Sigmoid colon (tissue), 7 donors: ENCODE data around the gene SMIM38. TPM values are rescaled to one million over a fixed set of nuclear protein-coding genes. Genes with fewer than 3 reads are reported as not detected.

ENCODE experiments used
- DNase-seq: peaks from one replicate; pipeline ENCODE4 v3.0.0-alpha.2; 2019
- H3K27ac ChIP-seq, 4 donors: fragments of 200-600 bp; sonication (generic); one replicate each; pipeline ENCODE4 v1.5.1; 2016 to 2019; ENCODE audit warnings: mild to moderate bottlenecking in 1 of 4
- H3K27me3 ChIP-seq, 3 donors: fragments of 200-600 bp; sonication (generic); one replicate each; pipeline ENCODE4 v1.5.1; 2019; ENCODE audit warnings: mild to moderate bottlenecking in 1 of 3
- H3K36me3 ChIP-seq, 4 donors: fragments of 200-600 bp; sonication (generic); one replicate each; pipeline ENCODE4 v1.5.1; 2016 to 2019
- H3K4me1 ChIP-seq, 4 donors: fragments of 200-600 bp; sonication (generic); one replicate each; pipeline ENCODE4 v1.5.1; 2017 to 2019
- H3K4me3 ChIP-seq, 4 donors: fragments of 200-600 bp; sonication (generic); one replicate each; pipeline ENCODE4 v1.5.1; 2017 to 2019; ENCODE audit warnings: mild to moderate bottlenecking in 2 of 4, moderate library complexity in 1 of 4
- H3K9me3 ChIP-seq, 4 donors: fragments of 200-600 bp in 3 of 4; sonication (generic) in 3 of 4; one replicate each; pipeline versions ENCODE4 v1.5.1 to v1.6.1; 2013 to 2019
- EP300 ChIP-seq, 4 donors: sonication (generic); formaldehyde crosslinking; IDR thresholded peaks; one replicate each; pipeline ENCODE4 v1.6.1; 2017; ENCODE audit warnings: antibody characterized with exemption in 4 of 4
- POLR2A ChIP-seq, 2 donors: fragments of 450-650 bp; IDR thresholded peaks; one replicate each; pipeline ENCODE4 v1.6.1; 2016; ENCODE audit warnings: antibody characterized with exemption in 2 of 2, mild to moderate bottlenecking in 2 of 2, moderate library complexity in 2 of 2
- POLR2AphosphoS5 ChIP-seq, 4 donors: sonication (generic); formaldehyde crosslinking; IDR thresholded peaks; one replicate each; pipeline ENCODE4 v1.6.1; 2017; ENCODE audit warnings: antibody characterized with exemption in 4 of 4
- WGBS, 2 donors: extraction: QIAGEN DNeasy Blood & Tissue Kit; methylation state at CpG; one replicate each; pipeline ENCODE4 v1.1.7; 2013; 5-methylcytosine and 5-hydroxymethylcytosine counted together
- intact Hi-C: fragments of 100-400 bp; cut with DNase I; formaldehyde crosslinking; loops from one replicate; pipeline ENCODE4 v1.15.1; 2023
- polyA plus RNA-seq, 3 donors: library from polyadenylated mRNA; stranded (reverse); fragments of 200-250 nt; gene quantifications; one replicate each; pipeline ENCODE4 v1.2.3, GENCODE V29; 2013
- total RNA-seq, 4 donors: library from RNA; depleted of rRNA; stranded (reverse); fragments of >200 nt; gene quantifications; one replicate each; pipeline ENCODE4 v1.1.0, GENCODE V29; 2016
- TF ChIP-seq, protein P1 (sequence below), 4 experiments: fragments of 450-650 bp in 3 of 4; fragments of 200-600 bp in 1 of 4; IDR thresholded peaks; one replicate each; pipeline ENCODE4 v1.5.1; 2016 to 2019; ENCODE audit warnings: antibody characterized with exemption in 4 of 4, mild to moderate bottlenecking in 3 of 4, moderate library complexity in 2 of 4
- donor health status: healthy with polysubstance abuse.
- donor health status: Bipolar disorder and iron deficiency.
- donor health status: healthy.

Gene SMIM38
- total and polyA plus RNA-seq, 7 donors, result 0.19 to 5.4 (median 1.8) TPM; not detected in 2

DNA sequence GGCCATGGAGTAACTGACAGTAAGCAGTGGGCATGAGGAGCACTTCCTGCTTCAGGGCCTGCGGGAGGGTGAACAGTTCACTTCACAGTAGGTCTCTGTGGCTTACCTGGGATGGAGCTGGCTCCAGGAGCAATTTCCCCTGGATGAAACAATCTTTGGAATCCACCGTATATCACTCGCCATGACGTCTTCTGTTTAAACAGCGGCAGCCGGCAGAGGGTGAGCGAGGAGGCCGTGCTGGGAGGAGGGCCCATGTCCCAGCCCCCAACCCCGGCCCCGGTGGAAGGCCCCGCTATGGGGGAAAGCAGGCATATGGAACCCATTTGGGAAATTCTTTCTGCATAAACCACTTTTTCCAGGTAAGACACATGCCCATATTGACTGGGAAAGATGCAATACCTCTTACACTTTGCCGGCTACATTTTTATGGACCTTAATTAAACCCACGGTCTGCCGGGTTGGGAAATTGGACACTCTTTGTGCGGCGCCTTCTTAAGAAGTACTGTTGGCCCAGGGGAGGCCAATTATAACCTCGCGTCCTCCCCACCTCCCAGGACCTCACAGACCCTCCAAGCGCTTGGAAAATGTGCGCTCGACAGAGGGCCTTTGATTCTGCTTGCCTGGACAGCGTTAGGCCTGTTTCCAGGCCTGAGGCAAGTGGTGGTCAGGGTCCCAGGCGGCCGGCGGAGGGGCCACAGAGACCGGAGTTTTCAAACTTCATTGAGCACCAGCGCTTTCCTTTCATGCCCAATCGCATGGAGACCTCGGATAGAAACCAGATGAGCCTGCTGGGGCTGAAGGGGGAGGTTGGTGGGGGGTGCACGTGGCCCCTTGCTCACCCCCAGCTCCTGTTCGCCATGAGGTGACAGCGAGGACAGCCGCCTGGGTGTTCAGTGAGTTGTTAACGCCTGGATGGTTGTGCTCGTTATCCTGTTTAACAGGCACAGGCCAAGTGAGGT, 40.4 kb downstream of the SMIM38 start:
- intact Hi-C loops, result no loop called here
- Histone ChIP-seq H3K27me3 (peaks cover 0 to 7% (median 0%) of the 10 kb centered on the region in 3 donors), H3K9me3 (no peaks in the 10 kb centered on the region), H3K4me1 (no peaks in the 10 kb centered on the region), H3K36me3 (no peaks in the 10 kb centered on the region), H3K27ac (no peak overlapping the region), H3K4me3 (no peak overlapping the region)
- TF ChIP-seq EP300 (IDR thresholded peaks at IDR 0.05) (no peak), POLR2AphosphoS5 (IDR thresholded peaks at IDR 0.05) (no peak), POLR2A (IDR thresholded peaks at IDR 0.05) (no peak)
- TF ChIP-seq, protein P1, sequence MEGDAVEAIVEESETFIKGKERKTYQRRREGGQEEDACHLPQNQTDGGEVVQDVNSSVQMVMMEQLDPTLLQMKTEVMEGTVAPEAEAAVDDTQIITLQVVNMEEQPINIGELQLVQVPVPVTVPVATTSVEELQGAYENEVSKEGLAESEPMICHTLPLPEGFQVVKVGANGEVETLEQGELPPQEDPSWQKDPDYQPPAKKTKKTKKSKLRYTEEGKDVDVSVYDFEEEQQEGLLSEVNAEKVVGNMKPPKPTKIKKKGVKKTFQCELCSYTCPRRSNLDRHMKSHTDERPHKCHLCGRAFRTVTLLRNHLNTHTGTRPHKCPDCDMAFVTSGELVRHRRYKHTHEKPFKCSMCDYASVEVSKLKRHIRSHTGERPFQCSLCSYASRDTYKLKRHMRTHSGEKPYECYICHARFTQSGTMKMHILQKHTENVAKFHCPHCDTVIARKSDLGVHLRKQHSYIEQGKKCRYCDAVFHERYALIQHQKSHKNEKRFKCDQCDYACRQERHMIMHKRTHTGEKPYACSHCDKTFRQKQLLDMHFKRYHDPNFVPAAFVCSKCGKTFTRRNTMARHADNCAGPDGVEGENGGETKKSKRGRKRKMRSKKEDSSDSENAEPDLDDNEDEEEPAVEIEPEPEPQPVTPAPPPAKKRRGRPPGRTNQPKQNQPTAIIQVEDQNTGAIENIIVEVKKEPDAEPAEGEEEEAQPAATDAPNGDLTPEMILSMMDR (IDR thresholded peaks at IDR 0.05), result no peak
- no peak for DNase-seq
- 63 to 81% methylated on average over 35 of the region's 35 CpGs for WGBS, 2 donors

DNA sequence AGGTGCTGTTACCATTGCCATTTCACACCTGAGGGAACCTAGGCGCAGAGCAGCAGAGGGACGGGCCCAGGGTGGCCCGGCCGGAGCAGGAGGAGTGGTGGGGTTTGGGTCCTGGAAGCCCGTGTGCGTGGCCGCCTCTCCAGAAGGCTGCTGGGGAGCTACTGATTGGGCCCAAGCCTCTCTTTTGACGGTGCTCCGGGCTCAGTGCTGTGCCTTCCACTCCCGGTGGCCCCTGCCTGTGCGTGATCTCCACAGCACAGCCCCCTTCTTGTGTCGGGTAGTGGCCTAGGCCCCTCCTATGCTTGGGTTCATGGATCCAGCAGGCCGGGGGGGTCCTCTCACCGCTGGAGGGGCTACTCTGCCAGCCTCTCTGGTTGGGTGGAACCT, 41.0 kb downstream of the SMIM38 start:
- TF ChIP-seq EP300 (IDR thresholded peaks at IDR 0.05) (no peak), POLR2AphosphoS5 (IDR thresholded peaks at IDR 0.05) (no peak), POLR2A (IDR thresholded peaks at IDR 0.05) (no peak)
- TF ChIP-seq, protein P1 (IDR thresholded peaks at IDR 0.05), result no peak
- intact Hi-C loops, result no loop called here
- Histone ChIP-seq H3K4me3 (no peak overlapping the region), H3K36me3 (no peaks in the 10 kb centered on the region), H3K9me3 (no peaks in the 10 kb centered on the region), H3K27ac (no peak overlapping the region), H3K4me1 (no peaks in the 10 kb centered on the region), H3K27me3 (peaks cover 0 to 7% (median 0%) of the 10 kb centered on the region in 3 donors)
- DNase-seq, result no peak
- whole genome bisulfite sequencing, 2 donors, result 95% methylated on average over 14 of the region's 14 CpGs

DNA sequence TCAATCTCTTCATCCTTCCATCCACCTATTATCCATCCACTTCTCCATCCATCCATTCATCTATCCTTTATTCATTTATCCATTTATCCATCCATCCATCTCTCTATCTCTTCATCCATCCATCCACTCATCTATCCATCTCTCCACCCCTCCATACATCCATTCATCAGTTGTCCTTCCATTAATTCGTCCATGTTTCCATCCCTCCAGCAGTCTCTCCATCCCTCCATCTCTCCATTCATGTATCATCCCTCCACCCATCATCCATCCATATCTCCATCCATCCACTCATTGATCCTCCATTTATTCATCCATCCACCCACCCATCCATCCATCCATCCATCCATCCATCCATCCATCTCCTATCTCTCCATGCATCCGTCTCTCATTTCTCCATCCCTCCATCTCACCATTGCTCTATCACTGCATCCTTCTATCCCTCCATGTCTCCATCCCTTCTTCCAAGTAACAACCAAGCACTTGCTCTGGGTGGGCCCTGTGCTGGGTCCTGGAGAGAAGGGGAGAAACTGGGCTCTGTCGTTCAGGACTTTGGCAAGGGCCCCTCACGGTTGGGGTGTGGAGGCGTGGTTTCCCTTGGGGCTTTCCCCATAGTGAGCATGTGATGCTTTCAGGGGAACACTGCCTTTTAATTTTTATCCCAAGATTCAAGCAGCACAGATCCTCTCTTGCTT, 43.3 kb downstream of the SMIM38 start:
- TF ChIP-seq POLR2AphosphoS5 (IDR thresholded peaks at IDR 0.05) (no peak), EP300 (IDR thresholded peaks at IDR 0.05) (no peak), POLR2A (IDR thresholded peaks at IDR 0.05) (no peak)
- TF ChIP-seq, protein P1 (IDR thresholded peaks at IDR 0.05), result no peak
- 65 to 83% methylated on average over 5 of the region's 5 CpGs for WGBS, 2 donors
- Histone ChIP-seq H3K9me3 (no peaks in the 10 kb centered on the region), H3K27me3 (peaks cover 0 to 7% (median 0%) of the 10 kb centered on the region in 3 donors), H3K4me3 (no peak overlapping the region), H3K36me3 (no peaks in the 10 kb centered on the region), H3K4me1 (no peaks in the 10 kb centered on the region), H3K27ac (no peak overlapping the region)
- no peak for DNase-seq
- intact Hi-C loops, result no loop called here

DNA sequence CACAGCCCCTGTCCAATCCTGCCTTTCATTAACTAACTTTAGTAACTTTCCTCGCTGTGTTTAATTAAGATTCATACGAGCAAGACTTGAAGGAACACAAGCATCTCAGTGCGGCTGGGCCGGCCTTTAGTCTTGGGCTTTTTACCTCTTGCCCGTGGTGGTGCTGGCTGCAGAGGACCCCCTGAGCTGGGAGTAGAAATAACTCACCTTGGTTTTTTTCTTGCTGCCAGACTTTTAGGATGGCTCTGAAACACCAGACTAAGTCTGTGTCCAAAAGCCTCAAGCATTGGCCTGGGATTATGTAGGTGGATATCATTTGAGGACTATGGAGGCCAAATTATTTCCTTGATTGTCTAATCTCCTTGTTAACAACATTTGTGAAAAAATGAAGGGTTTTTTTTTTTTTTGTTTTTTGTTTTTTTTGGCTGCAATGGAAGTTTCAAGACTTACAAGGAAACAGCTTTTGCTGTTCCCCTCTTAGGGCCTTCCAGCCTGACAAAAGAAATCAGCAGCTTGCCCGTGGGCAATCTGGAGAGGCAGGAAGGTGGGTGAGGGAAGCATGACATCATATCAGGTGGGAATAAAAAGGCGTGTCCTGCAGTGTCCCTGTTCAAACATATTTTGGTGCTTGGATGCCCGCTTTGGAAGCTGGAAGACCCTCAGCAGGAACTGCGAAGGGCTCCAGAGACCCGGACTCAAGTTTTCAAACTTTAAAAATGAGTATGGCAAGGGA, 44.0 kb downstream of the SMIM38 start:
- 83 to 86% methylated on average over 10 of the region's 10 CpGs for WGBS, 2 donors
- Histone ChIP-seq H3K4me1 (no peaks in the 10 kb centered on the region), H3K4me3 (no peak overlapping the region), H3K27me3 (peaks cover 0 to 7% (median 0%) of the 10 kb centered on the region in 3 donors), H3K27ac (no peak overlapping the region), H3K36me3 (no peaks in the 10 kb centered on the region), H3K9me3 (no peaks in the 10 kb centered on the region)
- intact Hi-C loops, result no loop called here
- no peak for DNase-seq
- TF ChIP-seq POLR2AphosphoS5 (IDR thresholded peaks at IDR 0.05), result no peak
- TF ChIP-seq POLR2A (IDR thresholded peaks at IDR 0.05), result no peak
- TF ChIP-seq, protein P1 (IDR thresholded peaks at IDR 0.05), result no peak
- no peak for TF ChIP-seq EP300 (IDR thresholded peaks at IDR 0.05)
